HepG2 (cell line): ENCODE measurements around the gene CLIP2. TPM values are rescaled to one million over a fixed set of nuclear protein-coding genes. Genes with fewer than 3 reads are reported as not detected.

Experiments
- ARHGAP35 ChIP-seq: sonication (generic); formaldehyde crosslinking; IDR thresholded peaks from 2 replicates; pipeline ENCODE4 v1.9.0; 2022; ENCODE audit warnings: mild to moderate bottlenecking, inconsistent platforms, moderate library complexity, missing genetic modification reagents, borderline replicate concordance
- ARID2 ChIP-seq: sonication (generic); formaldehyde crosslinking; IDR thresholded peaks from 2 replicates; pipeline ENCODE4 v1.8.1; 2022; ENCODE audit warnings: mild to moderate bottlenecking, missing genetic modification reagents, borderline replicate concordance
- ARNT2 ChIP-seq: sonication (generic); formaldehyde crosslinking; IDR thresholded peaks from 2 replicates; pipeline ENCODE4 v1.8.0; 2022; ENCODE audit warnings: mild to moderate bottlenecking, low read depth, missing genetic modification reagents, moderate library complexity
- ATF7-NPFF ChIP-seq: sonication (generic); formaldehyde crosslinking; IDR thresholded peaks from 2 replicates; pipeline ENCODE4 v1.8.1; 2023; ENCODE audit warnings: mild to moderate bottlenecking, low read depth, missing genetic modification reagents, moderate library complexity
- BCL6 ChIP-seq: IDR thresholded peaks from 2 replicates; pipeline ENCODE4 v1.6.1; 2016; ENCODE audit warnings: missing genetic modification reagents, missing compliant biosample characterization
- ELF4 ChIP-seq: sonication (generic); formaldehyde crosslinking; IDR thresholded peaks from 2 replicates; pipeline ENCODE4 v1.5.0; 2020; ENCODE audit warnings: missing genetic modification reagents, mild to moderate bottlenecking, moderate library complexity, borderline replicate concordance
- GPN1 ChIP-seq: sonication (generic); formaldehyde crosslinking; IDR thresholded peaks from 2 replicates; pipeline ENCODE4 v1.5.1; 2020; ENCODE audit warnings: missing genetic modification reagents, borderline replicate concordance
- KAT7 ChIP-seq: IDR thresholded peaks from 2 replicates; pipeline ENCODE4 v1.6.1; 2018; ENCODE audit warnings: borderline replicate concordance, missing compliant biosample characterization
- KDM2A ChIP-seq: sonication (generic); formaldehyde crosslinking; IDR thresholded peaks from 2 replicates; pipeline ENCODE4 v1.4.0; 2020; ENCODE audit warnings: low read depth, missing genetic modification reagents, borderline replicate concordance
- MED8 ChIP-seq: sonication (generic); formaldehyde crosslinking; IDR thresholded peaks from 2 replicates; pipeline ENCODE4 v1.8.1; 2023; ENCODE audit warnings: mild to moderate bottlenecking, missing genetic modification reagents; ENCODE audit not compliant: insufficient replicate concordance
- MEIS2 ChIP-seq: sonication (generic); formaldehyde crosslinking; IDR thresholded peaks from 2 replicates; pipeline ENCODE4 v1.9.0; 2021; ENCODE audit warnings: mild to moderate bottlenecking, missing genetic modification reagents
- NR2F2 ChIP-seq: IDR thresholded peaks from 2 replicates; pipeline ENCODE4 v1.6.1; 2012; ENCODE audit warnings: low read depth, inconsistent platforms, borderline replicate concordance
- NR3C1 ChIP-seq: sonication (generic); formaldehyde crosslinking; IDR thresholded peaks from 2 replicates; pipeline ENCODE4 v1.4.0; 2020; ENCODE audit warnings: missing genetic modification reagents
- PBX2 ChIP-seq: IDR thresholded peaks from 2 replicates; pipeline ENCODE4 v1.6.1; 2016; ENCODE audit warnings: control low read depth
- RBM39 ChIP-seq: fragments of 200-400 bp; formaldehyde crosslinking; IDR thresholded peaks from one replicate; pipeline ENCODE4 v1.6.1; 2018; ENCODE audit warnings: antibody characterized with exemption, mild to moderate bottlenecking, low read depth, low read length; ENCODE audit not compliant: poor library complexity, severe bottlenecking
- SIX4 ChIP-seq: sonication (generic); formaldehyde crosslinking; IDR thresholded peaks from 2 replicates; pipeline ENCODE4 v1.4.0; 2020; ENCODE audit warnings: missing genetic modification reagents
- SMARCE1 ChIP-seq: fragments of 450-650 bp; IDR thresholded peaks from 2 replicates; pipeline ENCODE4 v1.6.1; 2017; ENCODE audit warnings: borderline replicate concordance
- SRSF1 ChIP-seq: fragments of 200-400 bp; formaldehyde crosslinking; optimal IDR thresholded peaks from 2 replicates; pipeline ENCODE3; 2017; ENCODE audit warnings: mild to moderate bottlenecking, low read depth, low read length, moderate library complexity
- ZFP36L2 ChIP-seq: sonication (generic); formaldehyde crosslinking; IDR thresholded peaks from 2 replicates; pipeline ENCODE4 v1.4.0; 2020; ENCODE audit warnings: missing genetic modification reagents
- ZNF256 ChIP-seq: sonication (generic); formaldehyde crosslinking; conservative IDR thresholded peaks from 2 replicates; pipeline ENCODE4 v1.4.0; 2020; ENCODE audit warnings: missing genetic modification reagents
- ZNF337 ChIP-seq: sonication (generic); formaldehyde crosslinking; IDR thresholded peaks from 2 replicates; pipeline ENCODE4 v1.5.1; 2020; ENCODE audit warnings: missing genetic modification reagents, low read depth, mild to moderate bottlenecking, borderline replicate concordance
- ZNF441 ChIP-seq: sonication (generic); formaldehyde crosslinking; IDR thresholded peaks from 2 replicates; pipeline ENCODE4 v1.7.0; 2021; ENCODE audit warnings: missing genetic modification reagents, borderline replicate concordance
- ZNF569 ChIP-seq: sonication (generic); formaldehyde crosslinking; IDR thresholded peaks from 2 replicates; pipeline ENCODE4 v1.5.0; 2020; ENCODE audit warnings: mild to moderate bottlenecking, missing genetic modification reagents, moderate library complexity, borderline replicate concordance
- ZNF615 ChIP-seq: sonication (generic); formaldehyde crosslinking; IDR thresholded peaks from 2 replicates; pipeline ENCODE4 v1.5.0; 2020; ENCODE audit warnings: mild to moderate bottlenecking, missing genetic modification reagents, borderline replicate concordance
- ZNF781 ChIP-seq: sonication (generic); formaldehyde crosslinking; IDR thresholded peaks from 2 replicates; pipeline ENCODE4 v1.5.1; 2020; ENCODE audit warnings: borderline replicate concordance, mild to moderate bottlenecking, missing genetic modification reagents; ENCODE audit errors: not compliant biosample characterization
- polyA plus RNA-seq, 8 experiments: library from polyadenylated mRNA; depleted of rRNA in 3 of 8; stranded (reverse) in 7 of 8; unstranded in 1 of 8; fragments of >200 nt; fragmentation: Illumina TruSeq in 4 of 8; extraction: Trizol in 4 of 8; gene quantifications; 2 replicates each; pipeline versions ENCODE4 v1.2.1 to v1.2.3, GENCODE V29; 2011 to 2016; ENCODE audit warnings: low read depth in 4 of 8, missing spikeins in 1 of 8, mixed read lengths in 1 of 8; ENCODE audit not compliant: insufficient read depth in 1 of 8
- total RNA-seq, 5 experiments: library from RNA; depleted of rRNA; stranded (reverse); fragments of >200 nt; fragmentation: Illumina TruSeq; extraction: Trizol; gene quantifications; 2 replicates each; pipeline ENCODE4 v1.2.3, GENCODE V29; 2016; ENCODE audit warnings: low read depth in 1 of 5
- TF ChIP-seq, protein P1 (sequence below): IDR thresholded peaks from 2 replicates; pipeline ENCODE4 v1.6.1; 2016; ENCODE audit warnings: missing biosample characterization, missing genetic modification reagents, low read depth
- TF ChIP-seq, protein P2 (sequence below): sonication (generic); formaldehyde crosslinking; IDR thresholded peaks from 2 replicates; pipeline ENCODE4 v1.4.0; 2020; ENCODE audit warnings: mild to moderate bottlenecking, missing genetic modification reagents
- TF ChIP-seq, protein P3 (sequence below): sonication (generic); formaldehyde crosslinking; IDR thresholded peaks from 2 replicates; pipeline ENCODE4 v1.4.0; 2020; ENCODE audit warnings: mild to moderate bottlenecking, missing genetic modification reagents

The CLIP2 gene
- total and polyA plus RNA-seq, 2 of the 13 experiments (the other 11 are each of a cell fraction or from before 2014, with no cell fraction given): 6.5 to 17.4 TPM

DNA sequence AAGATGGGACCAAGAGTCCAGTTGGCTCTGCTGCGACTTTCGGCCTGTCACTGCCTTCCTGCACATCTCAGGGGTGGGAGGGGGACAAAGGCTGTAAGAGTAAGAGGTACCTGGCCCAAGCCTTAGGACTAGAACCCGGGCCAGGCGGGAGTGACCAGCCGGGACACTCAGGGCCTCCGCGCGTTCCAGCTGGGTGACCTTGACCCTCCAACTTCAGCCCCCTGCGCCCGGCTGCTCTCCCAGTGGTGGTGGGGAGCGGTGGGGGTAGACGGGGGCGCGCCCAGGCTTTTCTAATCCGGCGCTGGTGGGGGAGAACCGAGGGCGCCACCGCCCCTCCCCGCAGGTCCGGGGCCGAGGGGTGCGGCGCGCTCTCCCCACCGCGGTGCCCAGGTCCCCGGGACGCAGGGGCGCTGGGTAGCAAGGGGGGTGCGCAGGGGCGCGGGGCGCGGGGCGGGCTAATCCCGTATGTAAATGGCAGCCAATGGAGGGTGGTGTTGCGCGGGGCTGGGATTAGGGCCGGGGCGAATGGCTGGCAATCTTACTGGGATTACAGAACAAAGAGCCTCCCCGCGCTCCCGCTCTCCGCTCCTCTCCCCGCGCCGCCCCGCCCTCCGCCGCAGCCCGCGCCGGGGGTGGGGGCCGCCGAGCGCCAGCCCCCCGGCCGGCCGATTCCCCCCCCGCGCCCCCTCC is 164.3 kb downstream of the CLIP2 start, which contains the start of gene GTF2IRD1 (continued):
- no peak for TF ChIP-seq ZNF337 (CRISPR knock-in tag)
- TF ChIP-seq BCL6 (CRISPR knock-in tag): no peak
- no peak for TF ChIP-seq MEIS2 (CRISPR knock-in tag)
- no peak for TF ChIP-seq ARNT2
- no peak for TF ChIP-seq PBX2 (CRISPR knock-in tag)
- no peak for TF ChIP-seq ARHGAP35 (CRISPR knock-in tag)
- TF ChIP-seq KDM2A (CRISPR knock-in tag): peak; percentile 40; the same call in 1 of the 2 replicates
- TF ChIP-seq ZNF781 (CRISPR knock-in tag): no peak
- peak; percentile 40; the same call in 1 of the 2 replicates for TF ChIP-seq KAT7 (CRISPR knock-in tag)
- TF ChIP-seq SRSF1: peak; percentile 87
- TF ChIP-seq, protein P1, sequence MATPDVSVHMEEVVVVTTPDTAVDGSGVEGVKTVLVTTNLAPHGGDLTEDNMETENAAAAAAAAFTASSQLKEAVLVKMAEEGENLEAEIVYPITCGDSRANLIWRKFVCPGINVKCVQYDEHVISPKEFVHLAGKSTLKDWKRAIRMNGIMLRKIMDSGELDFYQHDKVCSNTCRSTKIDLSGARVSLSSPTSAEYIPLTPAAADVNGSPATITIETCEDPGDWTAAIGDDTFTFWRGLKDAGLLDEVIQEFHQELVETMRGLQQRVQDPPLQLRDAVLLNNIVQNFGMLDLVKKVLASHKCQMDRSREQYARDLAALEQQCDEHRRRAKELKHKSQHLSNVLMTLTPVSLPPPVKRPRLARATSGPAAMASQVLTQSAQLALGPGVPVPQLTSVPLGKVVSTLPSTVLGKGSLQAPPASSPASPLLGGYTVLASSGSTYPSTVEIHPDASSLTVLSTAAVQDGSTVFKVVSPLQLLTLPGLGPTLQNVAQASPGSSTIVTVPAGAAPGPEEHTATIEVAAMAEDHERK (CRISPR knock-in tag): no peak
- TF ChIP-seq SMARCE1: no peak
- TF ChIP-seq ZNF569 (CRISPR knock-in tag): no peak
- no peak for TF ChIP-seq ZNF256 (CRISPR knock-in tag)
- no peak for TF ChIP-seq MED8
- TF ChIP-seq, protein P2, sequence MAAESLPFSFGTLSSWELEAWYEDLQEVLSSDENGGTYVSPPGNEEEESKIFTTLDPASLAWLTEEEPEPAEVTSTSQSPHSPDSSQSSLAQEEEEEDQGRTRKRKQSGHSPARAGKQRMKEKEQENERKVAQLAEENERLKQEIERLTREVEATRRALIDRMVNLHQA (CRISPR knock-in tag): no peak
- no peak for TF ChIP-seq ZNF615 (CRISPR knock-in tag)
- 0 out of 2 replicates have a peak, but pooled peaks have one; percentile 33 for TF ChIP-seq NR2F2
- TF ChIP-seq ELF4 (CRISPR knock-in tag): no peak
- TF ChIP-seq ATF7-NPFF (CRISPR knock-in tag): peak; percentile 18; the same call in 1 of the 2 replicates
- TF ChIP-seq RBM39: peak; percentile 67
- no peak for TF ChIP-seq ZNF441 (CRISPR knock-in tag)
- TF ChIP-seq, protein P3, sequence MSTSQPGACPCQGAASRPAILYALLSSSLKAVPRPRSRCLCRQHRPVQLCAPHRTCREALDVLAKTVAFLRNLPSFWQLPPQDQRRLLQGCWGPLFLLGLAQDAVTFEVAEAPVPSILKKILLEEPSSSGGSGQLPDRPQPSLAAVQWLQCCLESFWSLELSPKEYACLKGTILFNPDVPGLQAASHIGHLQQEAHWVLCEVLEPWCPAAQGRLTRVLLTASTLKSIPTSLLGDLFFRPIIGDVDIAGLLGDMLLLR (CRISPR knock-in tag): no peak
- no peak for TF ChIP-seq SIX4 (CRISPR knock-in tag)
- no peak for TF ChIP-seq GPN1 (CRISPR knock-in tag)
- TF ChIP-seq ZFP36L2 (CRISPR knock-in tag): no peak
- no peak for TF ChIP-seq ARID2
- TF ChIP-seq NR3C1 (CRISPR knock-in tag): no peak
